ENCODE data around the gene NRXN3. TPM values are rescaled to one million over a fixed set of nuclear protein-coding genes. Genes with fewer than 3 reads are reported as not detected.

Gene NRXN3
- total and polyA plus RNA-seq, 5 donors from 2014 or later: not detected

DNA sequence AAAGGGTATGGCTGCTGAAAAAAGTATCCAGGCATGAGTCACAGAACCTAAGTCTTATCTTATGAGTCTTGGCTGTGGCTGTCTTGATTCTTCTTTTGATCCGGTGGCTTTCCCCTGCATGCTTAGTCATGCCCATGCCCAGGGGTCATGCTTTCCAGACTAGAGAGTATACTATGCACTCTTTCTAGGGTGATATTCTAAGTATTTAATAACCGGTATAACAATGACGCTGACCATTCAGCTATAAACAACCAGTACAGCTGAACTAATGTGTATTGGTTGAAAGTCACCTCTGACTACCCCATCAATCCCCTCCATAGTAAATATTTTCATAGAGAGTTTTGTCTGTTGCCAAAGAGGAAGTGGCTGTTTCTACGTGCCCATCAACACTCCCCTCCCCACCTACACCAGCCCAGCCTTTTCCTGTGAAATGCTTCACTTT is 34.7 kb upstream of the NRXN3 start:
- no peaks in the 10 kb centered on the region for H3K4me1 ChIP-seq (ENCODE audit: control insufficient read depth, insufficient read depth, low read length, poor library complexity, severe bottlenecking)
- ATAC-seq (ENCODE audit: low read depth in 2 of 2) (no peak), DNase-seq (no peak)
- H3K36me3 ChIP-seq (ENCODE audit: control insufficient read depth, insufficient read depth, low read length): no peaks in the 10 kb centered on the region
- H3K27ac ChIP-seq (ENCODE audit: insufficient read depth, low read length, poor library complexity, severe bottlenecking): no peak overlapping the region
- no peaks in the 10 kb centered on the region for H3K27me3 ChIP-seq (ENCODE audit: control insufficient read depth, insufficient read depth, low read length)
- no peaks in the 10 kb centered on the region for H3K9me3 ChIP-seq (ENCODE audit: control insufficient read depth in 2 of 2, low read length in 2 of 2)
- peaks cover 0 to 2% (median 0%) of the 10 kb centered on the region in 4 donors for H3K4me1 Mint-ChIP-seq
- H3K9me3 Mint-ChIP-seq: peaks cover 0 to 7% (median 0%) of the 10 kb centered on the region in 7 donors
- H3K36me3 Mint-ChIP-seq: no peaks in the 10 kb centered on the region
- peaks cover 4% of the 10 kb centered on the region for H3K27me3 Mint-ChIP-seq
- H3K4me3 ChIP-seq (ENCODE audit: low read depth, low read length): no peak overlapping the region
- H3K27ac Mint-ChIP-seq: no peak overlapping the region
- H3K4me3 Mint-ChIP-seq: no peak overlapping the region

DNA sequence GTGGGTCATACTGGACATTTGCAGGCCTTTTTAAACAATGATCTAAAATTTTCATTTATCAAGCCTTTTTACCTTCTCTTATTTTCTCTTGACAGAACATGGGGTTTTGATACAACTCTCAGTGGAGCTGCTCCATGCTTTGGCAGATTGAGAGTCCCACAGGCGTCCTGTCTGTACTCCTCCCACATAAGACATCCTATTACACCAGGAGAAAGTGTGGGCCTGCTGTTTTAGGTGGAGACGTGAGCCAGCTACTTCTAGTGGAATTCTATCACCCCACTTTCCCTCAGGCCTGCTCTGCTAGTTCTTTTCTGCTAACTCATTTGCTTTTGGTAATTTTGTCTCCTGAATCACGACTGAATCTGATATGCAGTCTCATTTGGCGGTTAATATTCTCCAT is 33.5 kb upstream of the NRXN3 start:
- no peak overlapping the region for H3K4me3 ChIP-seq (ENCODE audit: low read depth, low read length)
- H3K27ac ChIP-seq (ENCODE audit: insufficient read depth, low read length, poor library complexity, severe bottlenecking): no peak overlapping the region
- no peak for DNase-seq
- H3K4me1 ChIP-seq (ENCODE audit: control insufficient read depth, insufficient read depth, low read length, poor library complexity, severe bottlenecking): no peaks in the 10 kb centered on the region
- H3K9me3 ChIP-seq (ENCODE audit: control insufficient read depth in 2 of 2, low read length in 2 of 2): no peaks in the 10 kb centered on the region
- peaks cover 4% of the 10 kb centered on the region for H3K27me3 Mint-ChIP-seq
- H3K9me3 Mint-ChIP-seq: peaks cover 0 to 4% (median 0%) of the 10 kb centered on the region in 7 donors
- no peak for ATAC-seq (ENCODE audit: low read depth in 2 of 2)
- no peaks in the 10 kb centered on the region for H3K27me3 ChIP-seq (ENCODE audit: control insufficient read depth, insufficient read depth, low read length)
- no peak overlapping the region for H3K4me3 Mint-ChIP-seq
- H3K27ac Mint-ChIP-seq: no peak overlapping the region
- no peaks in the 10 kb centered on the region for H3K4me1 Mint-ChIP-seq
- no peaks in the 10 kb centered on the region for H3K36me3 ChIP-seq (ENCODE audit: control insufficient read depth, insufficient read depth, low read length)
- no peaks in the 10 kb centered on the region for H3K36me3 Mint-ChIP-seq

DNA sequence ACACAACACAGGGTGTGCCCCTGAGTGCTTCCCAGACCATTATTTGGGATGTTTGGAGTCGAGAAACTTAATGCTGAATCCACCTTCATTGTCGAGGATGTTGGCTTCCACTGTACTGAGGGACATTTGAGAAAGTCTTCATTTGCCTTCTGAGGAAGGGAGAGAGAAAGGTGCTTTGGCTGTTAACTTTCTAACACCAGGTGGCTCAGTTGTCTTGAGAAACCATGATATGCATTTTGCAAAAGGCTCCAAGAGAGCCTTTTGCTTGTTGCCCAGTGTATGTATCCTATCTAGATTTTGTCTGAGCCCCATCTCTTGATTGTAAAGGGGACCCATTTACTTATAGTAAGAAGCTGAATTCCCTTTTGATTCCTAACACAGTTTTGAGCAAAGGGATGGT is 28.6 kb upstream of the NRXN3 start:
- no peak overlapping the region for H3K27ac ChIP-seq (ENCODE audit: insufficient read depth, low read length, poor library complexity, severe bottlenecking)
- no peaks in the 10 kb centered on the region for H3K4me1 ChIP-seq (ENCODE audit: control insufficient read depth, insufficient read depth, low read length, poor library complexity, severe bottlenecking)
- Mint-ChIP-seq H3K36me3 (no peaks in the 10 kb centered on the region), H3K9me3 (peaks cover 0 to 4% (median 0%) of the 10 kb centered on the region in 7 donors), H3K27ac (no peak overlapping the region), H3K27me3 (no peaks in the 10 kb centered on the region), H3K4me3 (no peak overlapping the region), H3K4me1 (no peaks in the 10 kb centered on the region)
- H3K36me3 ChIP-seq (ENCODE audit: control insufficient read depth, insufficient read depth, low read length): no peaks in the 10 kb centered on the region
- no peak overlapping the region for H3K4me3 ChIP-seq (ENCODE audit: low read depth, low read length)
- DNase-seq (no peak), ATAC-seq (ENCODE audit: low read depth in 2 of 2) (no peak)
- H3K27me3 ChIP-seq (ENCODE audit: control insufficient read depth, insufficient read depth, low read length): no peaks in the 10 kb centered on the region
- no peaks in the 10 kb centered on the region for H3K9me3 ChIP-seq (ENCODE audit: control insufficient read depth in 2 of 2, low read length in 2 of 2)

DNA sequence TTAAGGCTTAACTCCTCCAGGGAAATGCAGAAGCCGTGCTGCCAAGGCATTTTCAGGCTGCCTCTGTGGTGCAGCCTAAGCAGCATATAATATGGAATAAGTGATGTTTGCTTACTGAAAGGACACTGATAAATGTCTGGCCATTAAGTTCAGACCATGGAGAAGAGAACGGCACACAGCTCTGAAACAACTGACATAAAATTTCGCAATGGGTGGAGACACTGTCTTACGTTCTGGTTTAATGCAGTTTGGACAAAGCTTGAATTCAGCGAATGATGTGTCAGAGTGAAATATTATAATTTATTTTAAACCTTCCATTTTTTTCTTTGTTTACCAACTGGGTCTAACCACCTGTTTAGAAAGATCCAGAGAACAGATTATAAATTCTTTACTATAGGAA is 27.2 kb upstream of the NRXN3 start:
- H3K9me3 Mint-ChIP-seq: peaks cover 0 to 4% (median 0%) of the 10 kb centered on the region in 7 donors
- no peaks in the 10 kb centered on the region for H3K4me1 Mint-ChIP-seq
- no peak overlapping the region for H3K27ac Mint-ChIP-seq
- DNase-seq (no peak), ATAC-seq (ENCODE audit: low read depth in 2 of 2) (no peak)
- H3K27ac ChIP-seq (ENCODE audit: insufficient read depth, low read length, poor library complexity, severe bottlenecking): no peak overlapping the region
- no peaks in the 10 kb centered on the region for H3K9me3 ChIP-seq (ENCODE audit: control insufficient read depth in 2 of 2, low read length in 2 of 2)
- no peak overlapping the region for H3K4me3 ChIP-seq (ENCODE audit: low read depth, low read length)
- H3K36me3 ChIP-seq (ENCODE audit: control insufficient read depth, insufficient read depth, low read length): no peaks in the 10 kb centered on the region
- H3K27me3 Mint-ChIP-seq: no peaks in the 10 kb centered on the region
- H3K4me1 ChIP-seq (ENCODE audit: control insufficient read depth, insufficient read depth, low read length, poor library complexity, severe bottlenecking): no peaks in the 10 kb centered on the region
- H3K4me3 Mint-ChIP-seq: no peak overlapping the region
- no peaks in the 10 kb centered on the region for H3K27me3 ChIP-seq (ENCODE audit: control insufficient read depth, insufficient read depth, low read length)
- no peaks in the 10 kb centered on the region for H3K36me3 Mint-ChIP-seq

DNA sequence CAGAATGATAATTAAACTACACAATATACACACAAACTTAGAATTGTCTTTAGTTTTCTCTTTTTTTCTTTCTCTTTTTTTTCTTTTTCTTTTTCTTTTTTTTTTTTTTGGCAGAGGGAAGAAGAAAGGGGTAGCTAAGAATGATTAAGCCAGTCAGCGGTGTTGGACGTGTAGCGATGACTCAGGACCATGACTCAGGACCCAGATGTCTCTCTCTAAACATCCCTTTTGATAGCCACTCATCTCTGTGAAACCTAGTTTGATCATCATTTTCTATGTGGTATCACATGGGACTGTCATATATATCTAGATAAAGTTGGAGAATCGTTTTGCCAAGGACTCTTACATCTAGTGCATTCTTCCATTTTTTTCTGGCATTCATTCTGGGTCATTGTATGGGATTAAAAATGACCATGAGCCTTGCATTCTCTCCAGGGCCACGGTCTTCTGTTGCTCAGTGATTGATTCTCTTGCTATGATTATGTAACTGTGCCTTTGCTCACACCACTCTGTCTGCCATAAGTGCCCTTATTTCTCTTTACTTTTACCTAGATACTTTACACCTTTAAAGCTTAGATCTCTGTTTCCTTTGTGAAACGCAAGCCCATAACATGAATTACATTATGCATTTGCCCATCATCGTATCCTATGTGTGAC is 26.6 kb upstream of the NRXN3 start:
- H3K9me3 ChIP-seq (ENCODE audit: control insufficient read depth in 2 of 2, low read length in 2 of 2): no peaks in the 10 kb centered on the region
- H3K36me3 ChIP-seq (ENCODE audit: control insufficient read depth, insufficient read depth, low read length): no peaks in the 10 kb centered on the region
- Mint-ChIP-seq H3K4me1 (no peaks in the 10 kb centered on the region), H3K9me3 (peaks cover 0 to 4% (median 0%) of the 10 kb centered on the region in 7 donors), H3K27ac (no peak overlapping the region), H3K27me3 (no peaks in the 10 kb centered on the region), H3K4me3 (no peak overlapping the region), H3K36me3 (no peaks in the 10 kb centered on the region)
- no peak for DNase-seq
- no peak for ATAC-seq (ENCODE audit: low read depth in 2 of 2)
- H3K4me3 ChIP-seq (ENCODE audit: low read depth, low read length): no peak overlapping the region
- no peak overlapping the region for H3K27ac ChIP-seq (ENCODE audit: insufficient read depth, low read length, poor library complexity, severe bottlenecking)
- no peaks in the 10 kb centered on the region for H3K4me1 ChIP-seq (ENCODE audit: control insufficient read depth, insufficient read depth, low read length, poor library complexity, severe bottlenecking)
- no peaks in the 10 kb centered on the region for H3K27me3 ChIP-seq (ENCODE audit: control insufficient read depth, insufficient read depth, low read length)

DNA sequence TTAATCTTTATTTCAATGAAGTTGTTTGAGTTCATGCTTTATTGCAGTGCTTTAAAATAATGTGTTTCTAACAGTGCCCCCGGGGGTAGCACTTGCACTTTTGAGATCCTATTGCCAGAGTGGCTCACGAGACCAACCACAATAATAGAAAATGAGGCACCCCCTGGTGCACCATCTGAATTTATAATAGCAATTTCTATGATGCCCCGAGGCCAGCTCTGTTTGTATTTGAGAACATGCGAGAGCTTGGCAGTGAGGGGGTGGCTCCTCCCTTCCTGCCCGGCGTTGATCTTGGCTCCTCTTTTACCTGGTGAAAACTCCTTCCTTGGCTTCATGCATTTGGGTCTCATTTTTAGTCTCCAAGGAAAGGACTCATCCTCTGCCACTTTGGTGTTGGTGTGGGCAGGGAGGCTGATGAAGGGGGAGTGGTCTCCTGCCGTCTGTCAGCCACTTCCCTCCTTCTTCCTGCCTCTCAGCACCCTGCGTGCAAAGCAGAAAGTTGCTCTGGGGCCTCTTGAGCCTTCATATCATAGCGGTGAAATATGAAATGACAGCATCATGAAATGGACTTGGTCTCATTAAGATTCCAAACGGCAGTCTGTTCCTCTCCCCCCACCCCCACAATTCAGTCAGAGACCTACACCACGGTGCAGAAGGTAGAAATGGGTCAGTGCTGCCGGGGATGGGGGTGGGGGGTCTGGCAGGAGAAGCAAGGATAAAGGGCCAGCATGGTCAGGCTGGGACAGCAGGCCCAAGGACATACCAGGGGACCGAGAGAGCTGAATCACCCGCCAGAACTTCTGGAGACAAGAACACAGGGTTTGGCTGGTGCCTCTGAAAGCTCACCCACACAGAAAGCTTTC is 17.7 kb upstream of the NRXN3 start:
- H3K36me3 ChIP-seq (ENCODE audit: control insufficient read depth, insufficient read depth, low read length): no peaks in the 10 kb centered on the region
- H3K27me3 Mint-ChIP-seq: peaks cover 5% of the 10 kb centered on the region
- H3K27ac Mint-ChIP-seq: no peak overlapping the region
- H3K9me3 Mint-ChIP-seq: peaks cover 0 to 2% (median 0%) of the 10 kb centered on the region in 7 donors
- H3K4me1 Mint-ChIP-seq: no peaks in the 10 kb centered on the region
- no peak overlapping the region for H3K4me3 Mint-ChIP-seq
- H3K9me3 ChIP-seq (ENCODE audit: control insufficient read depth in 2 of 2, low read length in 2 of 2): no peaks in the 10 kb centered on the region
- no peaks in the 10 kb centered on the region for H3K27me3 ChIP-seq (ENCODE audit: control insufficient read depth, insufficient read depth, low read length)
- DNase-seq (peak in 1 of 3 donors; percentile 1), ATAC-seq (ENCODE audit: low read depth in 2 of 2) (no peak)
- no peaks in the 10 kb centered on the region for H3K4me1 ChIP-seq (ENCODE audit: control insufficient read depth, insufficient read depth, low read length, poor library complexity, severe bottlenecking)
- H3K36me3 Mint-ChIP-seq: no peaks in the 10 kb centered on the region
- H3K27ac ChIP-seq (ENCODE audit: insufficient read depth, low read length, poor library complexity, severe bottlenecking): no peak overlapping the region
- H3K4me3 ChIP-seq (ENCODE audit: low read depth, low read length): no peak overlapping the region

DNA sequence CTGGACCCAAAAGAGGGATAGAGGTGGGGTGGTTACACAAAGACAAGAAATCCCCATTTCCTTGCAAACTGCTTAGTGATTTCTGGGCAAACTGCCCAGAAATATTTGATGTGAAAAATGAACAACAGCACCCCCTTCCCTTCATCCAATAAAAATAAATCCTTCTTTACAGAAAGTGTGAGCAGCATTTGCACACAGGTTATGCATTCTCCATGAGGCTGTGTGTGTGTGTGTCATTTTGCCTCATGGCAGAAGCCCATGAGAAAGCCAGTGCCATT is 17.2 kb upstream of the NRXN3 start:
- H3K9me3 ChIP-seq (ENCODE audit: control insufficient read depth in 2 of 2, low read length in 2 of 2): no peaks in the 10 kb centered on the region
- no peak for ATAC-seq (ENCODE audit: low read depth in 2 of 2)
- Mint-ChIP-seq H3K27ac (no peak overlapping the region), H3K9me3 (peaks cover 0 to 2% (median 0%) of the 10 kb centered on the region in 7 donors), H3K4me3 (no peak overlapping the region), H3K36me3 (no peaks in the 10 kb centered on the region), H3K4me1 (no peaks in the 10 kb centered on the region), H3K27me3 (peaks cover 5% of the 10 kb centered on the region)
- H3K4me1 ChIP-seq (ENCODE audit: control insufficient read depth, insufficient read depth, low read length, poor library complexity, severe bottlenecking): no peaks in the 10 kb centered on the region
- H3K36me3 ChIP-seq (ENCODE audit: control insufficient read depth, insufficient read depth, low read length): no peaks in the 10 kb centered on the region
- no peak overlapping the region for H3K4me3 ChIP-seq (ENCODE audit: low read depth, low read length)
- no peaks in the 10 kb centered on the region for H3K27me3 ChIP-seq (ENCODE audit: control insufficient read depth, insufficient read depth, low read length)
- DNase-seq: no peak
- no peak overlapping the region for H3K27ac ChIP-seq (ENCODE audit: insufficient read depth, low read length, poor library complexity, severe bottlenecking)

DNA sequence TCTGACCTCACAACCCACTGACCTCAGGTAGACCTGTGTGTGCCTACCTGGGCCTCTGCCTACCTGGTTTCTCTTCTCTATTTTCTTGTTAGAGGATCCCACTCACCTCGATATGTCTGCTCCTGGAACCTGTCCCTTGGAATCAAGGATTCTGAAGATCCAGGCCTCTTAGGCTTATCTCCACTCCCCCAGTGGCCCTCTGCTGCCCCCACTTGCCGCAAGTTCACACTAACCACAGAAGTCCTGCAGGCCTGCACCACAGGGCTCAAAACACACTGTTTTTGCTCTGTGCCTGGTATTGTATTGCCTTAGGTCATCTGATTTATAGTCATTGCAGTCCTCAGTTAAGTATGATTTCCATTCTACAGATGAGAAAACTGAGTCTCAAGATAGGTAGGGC is 15.3 kb upstream of the NRXN3 start:
- no peak overlapping the region for H3K4me3 Mint-ChIP-seq
- Histone ChIP-seq H3K36me3 (ENCODE audit: control insufficient read depth, insufficient read depth, low read length) (no peaks in the 10 kb centered on the region), H3K4me1 (ENCODE audit: control insufficient read depth, insufficient read depth, low read length, poor library complexity, severe bottlenecking) (no peaks in the 10 kb centered on the region), H3K27me3 (ENCODE audit: control insufficient read depth, insufficient read depth, low read length) (no peaks in the 10 kb centered on the region), H3K4me3 (ENCODE audit: low read depth, low read length) (no peak overlapping the region), H3K9me3 (ENCODE audit: control insufficient read depth in 2 of 2, low read length in 2 of 2) (no peaks in the 10 kb centered on the region), H3K27ac (ENCODE audit: insufficient read depth, low read length, poor library complexity, severe bottlenecking) (no peak overlapping the region)
- H3K9me3 Mint-ChIP-seq: peaks cover 0 to 2% (median 0%) of the 10 kb centered on the region in 7 donors
- no peaks in the 10 kb centered on the region for H3K36me3 Mint-ChIP-seq
- peaks cover 2% of the 10 kb centered on the region for H3K27me3 Mint-ChIP-seq
- DNase-seq (no peak), ATAC-seq (ENCODE audit: low read depth in 2 of 2) (no peak)
- no peaks in the 10 kb centered on the region for H3K4me1 Mint-ChIP-seq
- no peak overlapping the region for H3K27ac Mint-ChIP-seq

All from CD4-positive, CD25-positive, alpha-beta regulatory T cell (primary cell).